Tibial nerve (tissue), 4 donors: Measurements from ENCODE around the gene RNF217. TPM values are rescaled to one million over a fixed set of nuclear protein-coding genes. Genes with fewer than 3 reads are reported as not detected.

Experiments
- DNase-seq, 2 donors: peaks; one replicate each; pipeline ENCODE4 v3.0.0-alpha.2; 2019; ENCODE audit warnings: low spot score in 2 of 2
- H3K27ac ChIP-seq, 4 donors: fragments of 200-600 bp; sonication (generic) in 3 of 4; one replicate each; pipeline ENCODE4 v1.5.1; 2017 to 2019; ENCODE audit warnings: mild to moderate bottlenecking in 1 of 4
- H3K27me3 ChIP-seq, 2 donors: fragments of 200-600 bp; sonication (generic) in 1 of 2; one replicate each; pipeline versions ENCODE4 v1.5.1 to v1.6.0; 2017 to 2019
- H3K36me3 ChIP-seq, 3 donors: fragments of 200-600 bp; sonication (generic); one replicate each; pipeline ENCODE4 v1.5.1; 2018 to 2019
- H3K4me1 ChIP-seq, 4 donors: fragments of 200-600 bp; sonication (generic) in 3 of 4; one replicate each; pipeline ENCODE4 v1.5.1; 2017 to 2019
- H3K4me3 ChIP-seq, 4 donors: fragments of 200-600 bp; sonication (generic) in 3 of 4; one replicate each; pipeline ENCODE4 v1.5.1; 2017 to 2019; ENCODE audit warnings: mild to moderate bottlenecking in 1 of 4, moderate library complexity in 1 of 4
- H3K9me3 ChIP-seq, 4 donors: fragments of 200-600 bp; sonication (generic) in 3 of 4; one replicate each; pipeline ENCODE4 v1.5.1; 2017 to 2019
- CTCF ChIP-seq, 5 experiments: fragments of 200-600 bp in 3 of 5; fragments of 450-650 bp in 2 of 5; sonication (generic) in 3 of 5; IDR thresholded peaks; one replicate each; pipeline ENCODE4 v1.5.1; 2016 to 2019; ENCODE audit warnings: antibody characterized with exemption in 5 of 5, mild to moderate bottlenecking in 3 of 5, moderate library complexity in 2 of 5
- EP300 ChIP-seq, 2 donors: sonication (generic); formaldehyde crosslinking; IDR thresholded peaks; one replicate each; pipeline ENCODE4 v1.6.1; 2017; ENCODE audit warnings: antibody characterized with exemption in 2 of 2, mild to moderate bottlenecking in 1 of 2
- POLR2A ChIP-seq, 2 donors: fragments of 450-650 bp; IDR thresholded peaks; one replicate each; pipeline ENCODE4 v1.6.1; 2017; ENCODE audit warnings: antibody characterized with exemption in 2 of 2, mild to moderate bottlenecking in 2 of 2, moderate library complexity in 2 of 2
- WGBS, 2 donors: methylation state at CpG; one replicate each; pipeline ENCODE4 v1.1.5; 2018; 5-methylcytosine and 5-hydroxymethylcytosine counted together
- total RNA-seq, 4 donors: library from RNA; depleted of rRNA; stranded (reverse); fragments of >200 nt; gene quantifications; one replicate each; pipeline ENCODE4 v1.1.0, GENCODE V29; 2016

The RNF217 gene
- total RNA-seq, 4 donors from 2014 or later: 26.7 to 40.2 (median 35.5) TPM

- WGBS, 2 donors: 93 to 96% methylated on average over 2 of the region's 2 CpGs
- no peak for DNase-seq
Measured at GRCh38 chr6:124926435-124926834, 35.8 kb upstream of the RNF217 start.

DNA sequence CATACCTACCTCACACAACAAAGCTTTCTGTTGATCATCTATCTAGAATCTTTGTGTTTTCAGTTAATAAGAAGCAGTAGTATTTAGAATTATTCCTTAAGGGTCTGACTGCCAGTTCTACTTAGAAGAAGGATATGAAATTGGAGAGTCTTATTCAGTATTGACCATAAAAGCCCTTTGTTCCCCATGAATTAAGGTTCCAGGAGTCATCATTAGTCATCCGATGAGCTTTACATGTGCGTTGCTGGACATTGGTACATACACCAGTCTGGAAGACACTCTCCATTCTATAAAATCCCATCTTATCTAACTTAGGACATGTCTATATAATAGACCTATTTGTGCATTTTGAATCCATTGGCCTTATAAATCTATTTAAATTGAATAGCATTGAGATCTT is 34.4 kb upstream of the RNF217 start:
- 42 to 58% methylated on average over 2 of the region's 2 CpGs for WGBS, 2 donors
- no peaks in the 10 kb centered on the region for H3K27me3 ChIP-seq
- peaks cover 0 to 10% (median 0%) of the 10 kb centered on the region in 4 donors for H3K4me1 ChIP-seq
- no peak for DNase-seq
- H3K9me3 ChIP-seq: no peaks in the 10 kb centered on the region
- H3K36me3 ChIP-seq: no peaks in the 10 kb centered on the region
- no peak overlapping the region for H3K4me3 ChIP-seq
- TF ChIP-seq EP300 (IDR thresholded peaks at IDR 0.05): no peak
- no peak for TF ChIP-seq CTCF (IDR thresholded peaks at IDR 0.05)
- no peak for TF ChIP-seq POLR2A (IDR thresholded peaks at IDR 0.05)
- peak overlapping the region in 2 of 4 donors; percentile 19 to 57 for H3K27ac ChIP-seq

More at GRCh38 chr6:124926435-124926834, 35.8 kb upstream of the RNF217 start:
- H3K9me3 ChIP-seq: no peaks in the 10 kb centered on the region
- no peaks in the 10 kb centered on the region for H3K27me3 ChIP-seq
- no peak overlapping the region for H3K27ac ChIP-seq
- H3K36me3 ChIP-seq: no peaks in the 10 kb centered on the region
- TF ChIP-seq POLR2A (IDR thresholded peaks at IDR 0.05) (no peak), EP300 (IDR thresholded peaks at IDR 0.05) (no peak), CTCF (IDR thresholded peaks at IDR 0.05) (no peak)
- peaks cover 0 to 10% (median 0%) of the 10 kb centered on the region in 4 donors for H3K4me1 ChIP-seq
- no peak overlapping the region for H3K4me3 ChIP-seq

DNA sequence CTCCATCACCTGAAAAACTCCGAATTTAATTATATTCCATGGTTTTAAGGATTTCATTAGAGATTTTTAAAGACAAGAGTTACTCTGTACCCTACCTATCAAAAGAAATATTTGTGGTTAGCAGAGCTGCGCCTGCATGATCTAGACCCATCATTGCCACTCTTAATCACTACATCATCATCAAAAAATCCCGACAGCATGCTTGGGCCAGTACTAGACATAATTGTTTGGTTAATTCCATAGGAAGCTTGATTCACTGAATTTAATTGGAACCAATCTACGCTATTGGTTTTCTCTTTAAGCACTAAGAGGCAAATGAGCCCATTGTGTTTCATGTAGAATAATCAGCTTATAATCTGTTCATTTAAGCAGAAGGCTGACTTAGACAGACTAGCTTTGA is 33.4 kb upstream of the RNF217 start:
- 81 to 88% methylated on average over 4 of the region's 4 CpGs for WGBS, 2 donors
- Histone ChIP-seq H3K36me3 (no peaks in the 10 kb centered on the region), H3K27ac (peak overlapping the region in 1 of 4 donors; percentile 57), H3K27me3 (no peaks in the 10 kb centered on the region), H3K4me3 (no peak overlapping the region), H3K9me3 (no peaks in the 10 kb centered on the region), H3K4me1 (peaks cover 0 to 10% (median 0%) of the 10 kb centered on the region in 4 donors)
- no peak for DNase-seq
- TF ChIP-seq POLR2A (IDR thresholded peaks at IDR 0.05) (no peak), EP300 (IDR thresholded peaks at IDR 0.05) (no peak), CTCF (IDR thresholded peaks at IDR 0.05) (no peak)

- TF ChIP-seq EP300 (IDR thresholded peaks at IDR 0.05) (peak in 1 of 2 donors; percentile 50), POLR2A (IDR thresholded peaks at IDR 0.05) (no peak)
- peak overlapping the region in 2 of 4 donors; percentile 57 to 77 for H3K27ac ChIP-seq
- peaks cover 0 to 5% (median 0%) of the 10 kb centered on the region in 4 donors for H3K4me1 ChIP-seq
- H3K36me3 ChIP-seq: no peaks in the 10 kb centered on the region
- no peak for DNase-seq
- H3K4me3 ChIP-seq: no peak overlapping the region
- H3K9me3 ChIP-seq: no peaks in the 10 kb centered on the region
- H3K27me3 ChIP-seq: no peaks in the 10 kb centered on the region
- WGBS, 2 donors: 89 to 91% methylated on average over 6 of the region's 6 CpGs
Measured at GRCh38 chr6:124937645-124938044, 24.6 kb upstream of the RNF217 start.

DNA sequence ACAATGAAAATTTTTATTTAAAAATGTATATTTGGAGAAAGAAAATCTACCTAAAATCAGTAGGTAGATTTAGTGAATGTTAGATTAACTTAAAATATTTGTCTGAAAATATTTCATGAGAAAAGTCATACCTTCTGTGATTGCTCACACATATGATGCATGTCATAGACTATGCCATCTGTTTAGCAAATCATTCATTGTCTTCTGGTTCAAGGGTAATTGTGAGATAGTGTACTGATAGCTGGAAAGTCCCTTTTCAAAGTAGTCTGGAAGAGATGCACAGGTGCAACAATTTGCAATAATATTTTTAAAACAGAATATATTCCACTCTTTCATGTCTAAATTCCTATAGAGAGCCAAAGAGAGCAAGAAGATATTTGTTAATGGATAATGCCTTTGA is 21.0 kb upstream of the RNF217 start:
- DNase-seq: no peak
- Histone ChIP-seq H3K9me3 (no peaks in the 10 kb centered on the region), H3K4me1 (peaks cover 0 to 5% (median 0%) of the 10 kb centered on the region in 4 donors), H3K27ac (no peak overlapping the region), H3K27me3 (no peaks in the 10 kb centered on the region), H3K36me3 (no peaks in the 10 kb centered on the region), H3K4me3 (no peak overlapping the region)
- TF ChIP-seq EP300 (IDR thresholded peaks at IDR 0.05) (no peak), POLR2A (IDR thresholded peaks at IDR 0.05) (no peak), CTCF (IDR thresholded peaks at IDR 0.05) (no peak)

GRCh38 chr6:124943658-124944057 is 18.6 kb upstream of the RNF217 start:
- H3K4me1 ChIP-seq: peaks cover 0 to 1% (median 0%) of the 10 kb centered on the region in 4 donors
- WGBS, 2 donors: 74 to 90% methylated on average over 1 of the region's 1 CpG
- no peaks in the 10 kb centered on the region for H3K36me3 ChIP-seq
- H3K9me3 ChIP-seq: no peaks in the 10 kb centered on the region
- no peak for DNase-seq
- TF ChIP-seq POLR2A (IDR thresholded peaks at IDR 0.05): no peak
- no peak for TF ChIP-seq EP300 (IDR thresholded peaks at IDR 0.05)
- TF ChIP-seq CTCF (IDR thresholded peaks at IDR 0.05): no peak
- no peaks in the 10 kb centered on the region for H3K27me3 ChIP-seq
- no peak overlapping the region for H3K4me3 ChIP-seq
- no peak overlapping the region for H3K27ac ChIP-seq
